CD4-positive, alpha-beta T cell (primary cell): Measurements from ENCODE around the gene RAD21L1. TPM values are rescaled to one million over a fixed set of nuclear protein-coding genes. Genes with fewer than 3 reads are reported as not detected.

Source experiments
- ATAC-seq: fragments of 200-7000 bp; cut with Tn5 transposase; one replicate; pipeline ENCODE4 v1.10.0; 2022; ENCODE audit warnings: mild to moderate bottlenecking; ENCODE audit not compliant: poor library complexity
- CTCF ChIA-PET: fragments of 350-600 bp; sonication (Branson Sonifier 250); formaldehyde crosslinking; loops from one replicate; lab custom pipeline; 2021; ENCODE audit warnings: antibody characterized with exemption, inconsistent platforms; lab: Charles Lee
- POLR2A ChIA-PET: fragments of 350-600 bp; sonication (Branson Sonifier 250); formaldehyde crosslinking; loops from one replicate; lab custom pipeline; 2021; ENCODE audit warnings: antibody characterized with exemption, inconsistent platforms; lab: Charles Lee
- DNase-seq, 14 experiments: peaks; one replicate each; pipeline ENCODE4 v3.0.0-alpha.2; 2013 to 2020; ENCODE audit warnings: mixed read lengths in 2 of 14
- H3K27ac ChIP-seq, 2 donors: one replicate each; pipeline versions ENCODE4 v1.5.1 to v1.7.0; 2013; ENCODE audit warnings: low read length in 2 of 2, low read depth in 1 of 2, mild to moderate bottlenecking in 1 of 2
- H3K27me3 ChIP-seq, 2 experiments: 1 replicate in 1 of 2; 2 replicates in 1 of 2; pipeline versions ENCODE4 v1.6.1 to v1.7.0; 2013; ENCODE audit warnings: low read length in 2 of 2, control low read depth in 1 of 2, mild to moderate bottlenecking in 1 of 2, moderate library complexity in 1 of 2; ENCODE audit not compliant: insufficient read depth in 2 of 2, control insufficient read depth in 1 of 2
- H3K36me3 ChIP-seq: one replicate; pipeline ENCODE4 v1.6.1; 2013; ENCODE audit warnings: low read length, control low read depth; ENCODE audit not compliant: insufficient read depth
- H3K4me1 ChIP-seq: one replicate; pipeline ENCODE4 v1.6.1; 2013; ENCODE audit warnings: low read length, control low read depth; ENCODE audit not compliant: insufficient read depth
- H3K4me3 ChIP-seq: one replicate; pipeline ENCODE4 v1.5.1; 2013; ENCODE audit warnings: mild to moderate bottlenecking, low read length, moderate library complexity
- H3K9me3 ChIP-seq, 2 experiments: 1 replicate in 1 of 2; 2 replicates in 1 of 2; pipeline versions ENCODE4 v1.6.1 to v1.7.0; 2013; ENCODE audit warnings: low read length in 2 of 2, mild to moderate bottlenecking in 2 of 2, control low read depth in 1 of 2, moderate library complexity in 1 of 2; ENCODE audit not compliant: control insufficient read depth in 1 of 2, insufficient read depth in 1 of 2
- H3K27ac Mint-ChIP-seq: one replicate; pipeline ENCODE4 v1.8.0; 2020; ENCODE audit warnings: mixed read lengths
- H3K27me3 Mint-ChIP-seq: one replicate; pipeline ENCODE4 v1.8.0; 2021; ENCODE audit warnings: mixed read lengths
- H3K36me3 Mint-ChIP-seq: one replicate; pipeline ENCODE4 v1.8.0; 2021; ENCODE audit warnings: low read depth, mixed read lengths
- H3K4me1 Mint-ChIP-seq: one replicate; pipeline ENCODE4 v1.8.0; 2021; ENCODE audit warnings: low read depth, mixed read lengths
- H3K4me3 Mint-ChIP-seq: one replicate; pipeline ENCODE4 v1.8.0; 2020; ENCODE audit warnings: mild to moderate bottlenecking, mixed read lengths
- H3K9me3 Mint-ChIP-seq: one replicate; pipeline ENCODE4 v1.8.0; 2020; ENCODE audit warnings: mixed read lengths
- CTCF ChIP-seq: fragments of 200-600 bp; IDR thresholded peaks from one replicate; pipeline ENCODE4 v1.8.0; 2022; ENCODE audit warnings: antibody characterized with exemption, mild to moderate bottlenecking
- intact Hi-C, 2 experiments: fragments of 100-400 bp; cut with DNase I in 1 of 2; cut with micrococcal nuclease in 1 of 2; formaldehyde crosslinking; loops; one replicate each; pipeline versions ENCODE4 v1.15.1 to v1.9.0; 2023 to 2025; cut with DNase I, micrococcal nuclease
- total RNA-seq, 174 experiments: library from RNA in 2 of 174; stranded (reverse) in 2 of 174; gene quantifications; one replicate each; pipeline ENCODE4 v1.2.3 and lab custom pipeline; 2021 to 2026

RAD21L1 gene
- total RNA-seq, 2 experiments from 2014 or later = 0.58 TPM; not detected in 1

GRCh38 chr20:1185316-1185741 lies 40.5 kb upstream of the RAD21L1 start:
- H3K4me1 Mint-ChIP-seq = peaks cover 12% of the 10 kb centered on the region
- DNase-seq (peak in 2 of 14 experiments; percentile 13 to 19), ATAC-seq (peak; percentile 21)
- no peak overlapping the region for H3K27ac ChIP-seq
- no peak overlapping the region for H3K27ac Mint-ChIP-seq
- H3K4me3 ChIP-seq = peak overlapping the region; percentile 14
- H3K27me3 Mint-ChIP-seq = peaks cover 38% of the 10 kb centered on the region
- ChIA-PET CTCF (no interaction called here), POLR2A (no interaction called here)
- TF ChIP-seq CTCF = no peak
- no peaks in the 10 kb centered on the region for H3K36me3 ChIP-seq
- no peaks in the 10 kb centered on the region for H3K36me3 Mint-ChIP-seq
- H3K9me3 Mint-ChIP-seq = no peaks in the 10 kb centered on the region
- H3K4me3 Mint-ChIP-seq = no peak overlapping the region
- peaks cover 13 to 20% of the 10 kb centered on the region in 2 experiments for H3K27me3 ChIP-seq
- intact Hi-C loops = no loop called here
- peaks cover 8% of the 10 kb centered on the region for H3K4me1 ChIP-seq
- no peaks in the 10 kb centered on the region for H3K9me3 ChIP-seq

GRCh38 chr20:1185790-1186334 lies 40.0 kb upstream of the RAD21L1 start:
- Histone ChIP-seq H3K9me3 (no peaks in the 10 kb centered on the region), H3K27ac (no peak overlapping the region), H3K4me1 (peaks cover 8% of the 10 kb centered on the region), H3K36me3 (no peaks in the 10 kb centered on the region), H3K27me3 (peaks cover 13 to 20% of the 10 kb centered on the region in 2 experiments), H3K4me3 (peak overlapping the region; percentile 14)
- DNase-seq = peak in 13 of 14 experiments; percentile 12 to 67 (median 36)
- no peaks in the 10 kb centered on the region for H3K9me3 Mint-ChIP-seq
- peak overlapping the region; percentile 68 for H3K4me3 Mint-ChIP-seq
- TF ChIP-seq CTCF = no peak
- H3K27ac Mint-ChIP-seq = no peak overlapping the region
- no peaks in the 10 kb centered on the region for H3K36me3 Mint-ChIP-seq
- H3K4me1 Mint-ChIP-seq = peaks cover 12% of the 10 kb centered on the region
- intact Hi-C loops = no loop called here
- ChIA-PET CTCF (no interaction called here), POLR2A (no interaction called here)
- H3K27me3 Mint-ChIP-seq = peaks cover 38% of the 10 kb centered on the region
- peak; percentile 73 for ATAC-seq

- H3K27me3 ChIP-seq = peaks cover 13 to 20% of the 10 kb centered on the region in 2 experiments
- peaks cover 12% of the 10 kb centered on the region for H3K4me1 Mint-ChIP-seq
- DNase-seq (no peak), ATAC-seq (no peak)
- POLR2A ChIA-PET = no interaction called here
- no peak overlapping the region for H3K27ac Mint-ChIP-seq
- no peaks in the 10 kb centered on the region for H3K36me3 Mint-ChIP-seq
- no peak for TF ChIP-seq CTCF
- H3K9me3 ChIP-seq = no peaks in the 10 kb centered on the region
- H3K9me3 Mint-ChIP-seq = no peaks in the 10 kb centered on the region
- H3K36me3 ChIP-seq = no peaks in the 10 kb centered on the region
- H3K4me3 Mint-ChIP-seq = peak overlapping the region; percentile 68
- no peak overlapping the region for H3K27ac ChIP-seq
- intact Hi-C loops = no loop called here
- H3K27me3 Mint-ChIP-seq = peaks cover 38% of the 10 kb centered on the region
- peaks cover 8% of the 10 kb centered on the region for H3K4me1 ChIP-seq
- H3K4me3 ChIP-seq = no peak overlapping the region
- CTCF ChIA-PET = interaction anchor here (1.0 kb wide), 1 partner anchor 27 kb away, joined by 3 read pairs; no protein-coding TSS in a partner anchor
Measured at GRCh38 chr20:1186367-1186991, 39.4 kb upstream of the RAD21L1 start.
